Measurements from ENCODE around the gene ABHD5.

DNA sequence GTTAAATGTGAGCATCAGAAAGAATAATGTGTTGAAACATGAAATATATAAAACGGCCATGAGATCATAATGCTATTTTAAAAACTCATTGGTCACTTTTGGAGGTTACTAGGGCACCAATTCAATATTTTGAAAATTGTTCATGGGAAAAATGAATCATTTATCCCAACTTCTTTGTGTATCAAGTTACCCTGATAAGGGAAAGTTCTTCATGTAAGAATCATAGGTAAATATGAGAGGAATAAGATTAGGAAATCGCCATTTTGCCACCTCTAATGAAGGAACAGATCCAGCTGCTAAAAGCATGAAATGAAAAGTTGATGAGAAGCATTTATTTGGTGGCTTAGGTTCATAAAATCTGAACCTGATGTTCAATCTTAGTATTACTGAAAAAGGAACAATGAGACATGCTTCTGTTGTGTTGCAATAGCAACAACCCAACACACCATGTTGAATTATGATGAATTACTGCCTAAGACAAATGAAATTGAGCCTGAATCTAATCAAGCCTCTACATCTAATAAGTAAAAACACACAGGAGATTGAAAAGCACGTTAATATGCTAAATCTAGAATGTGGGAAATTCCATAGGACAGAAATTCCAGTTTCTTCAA lies 32.5 kb downstream of the ABHD5 start:
- no peak for TF ChIP-seq POLR2A (IDR thresholded peaks at IDR 0.05; ENCODE audit: low read depth, low read length)
- TF ChIP-seq POLR2AphosphoS5 (IDR thresholded peaks at IDR 0.05; ENCODE audit: low read depth, low read length): no peak
- no peak for TF ChIP-seq TAF1 (IDR thresholded peaks at IDR 0.05; ENCODE audit: borderline replicate concordance, low read depth, low read length)
